ENCODE measurements around the gene PLPP3.

PLPP3 gene

DNA sequence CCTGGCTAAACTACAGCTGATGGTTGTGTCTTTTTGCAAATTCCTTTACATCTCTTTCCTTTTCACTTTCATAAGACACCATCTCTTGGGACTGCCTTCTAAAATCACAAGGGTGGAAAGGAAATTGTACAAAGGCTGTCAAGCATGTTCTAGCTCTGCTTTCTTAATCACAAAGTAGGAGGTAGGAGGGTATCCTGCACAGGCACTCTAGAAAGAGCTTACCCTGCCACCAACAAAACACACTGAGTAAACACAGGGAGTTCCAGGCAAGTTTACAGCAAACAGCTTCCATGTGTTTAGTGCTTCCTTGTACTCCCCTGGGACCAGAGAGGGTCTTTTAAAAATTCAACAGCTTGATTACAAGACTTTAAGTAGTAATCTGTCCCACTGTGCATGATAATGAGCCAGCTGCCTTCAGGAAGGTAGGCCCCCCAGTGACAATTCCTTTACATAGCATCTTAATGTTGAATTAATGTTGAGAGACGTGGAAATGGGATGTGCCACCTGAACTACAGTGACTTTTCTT, 2.4 kb downstream of the PLPP3 start:
- DNase-seq (ENCODE audit: low read depth), result no peak

DNA sequence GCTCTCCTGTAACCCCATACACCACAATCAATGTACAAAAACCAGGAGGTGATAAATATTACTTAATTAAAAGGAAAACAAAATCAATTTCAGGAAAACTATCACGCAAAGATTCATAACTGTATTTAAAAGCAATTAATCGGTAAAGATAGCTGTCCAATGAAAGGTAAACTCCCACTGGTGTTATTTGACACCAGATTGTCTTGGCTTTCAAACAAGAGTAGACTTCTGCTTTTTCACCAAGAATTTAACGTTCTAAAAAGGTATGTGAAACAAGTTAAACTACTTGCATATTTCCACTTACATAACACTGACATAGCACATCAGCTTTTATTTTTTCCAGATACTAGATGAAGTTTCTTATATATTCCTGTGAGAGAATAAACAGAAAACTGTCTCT, 3.5 kb downstream of the PLPP3 start:
- DNase-seq (ENCODE audit: low read depth), result no peak

DNA sequence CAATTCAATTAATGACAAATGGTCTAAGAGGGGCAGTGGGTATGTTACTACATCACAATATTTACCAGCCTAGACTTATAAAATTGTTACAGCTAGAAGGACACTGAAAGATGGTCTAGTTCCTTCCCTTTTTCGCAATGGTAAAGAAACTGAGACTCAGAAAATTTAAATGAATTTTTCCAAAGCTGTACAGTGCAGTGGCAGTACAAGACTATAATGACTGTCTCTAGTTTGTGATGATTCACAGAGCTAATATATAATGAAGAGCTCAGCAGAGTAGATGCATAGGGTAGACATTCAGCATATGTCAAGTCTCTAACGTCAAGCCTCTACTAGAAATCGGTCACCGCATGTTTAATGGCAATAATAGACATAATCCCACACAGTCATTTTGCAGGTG, 4.6 kb downstream of the PLPP3 start:
- DNase-seq (ENCODE audit: low read depth), result no peak

DNA sequence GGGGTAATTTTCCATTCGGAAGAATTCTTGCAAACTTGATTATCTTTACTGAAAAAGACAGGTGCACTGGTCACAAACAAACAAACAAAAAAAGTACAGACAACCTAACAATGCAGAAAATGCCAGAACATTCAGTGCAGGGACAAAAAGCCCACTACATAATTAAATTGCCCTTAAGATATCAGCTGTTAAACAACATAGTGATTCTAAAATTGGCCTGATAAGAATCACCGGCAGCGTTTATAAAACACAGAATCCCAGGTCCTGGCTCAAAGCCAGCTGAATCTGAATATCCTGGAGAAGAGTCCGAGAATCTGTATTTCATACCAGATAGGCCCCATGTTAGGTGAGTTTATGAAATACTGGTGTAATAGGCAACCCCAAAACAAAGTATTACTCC, 6.1 kb downstream of the PLPP3 start:
- DNase-seq (ENCODE audit: low read depth), result no peak

DNA sequence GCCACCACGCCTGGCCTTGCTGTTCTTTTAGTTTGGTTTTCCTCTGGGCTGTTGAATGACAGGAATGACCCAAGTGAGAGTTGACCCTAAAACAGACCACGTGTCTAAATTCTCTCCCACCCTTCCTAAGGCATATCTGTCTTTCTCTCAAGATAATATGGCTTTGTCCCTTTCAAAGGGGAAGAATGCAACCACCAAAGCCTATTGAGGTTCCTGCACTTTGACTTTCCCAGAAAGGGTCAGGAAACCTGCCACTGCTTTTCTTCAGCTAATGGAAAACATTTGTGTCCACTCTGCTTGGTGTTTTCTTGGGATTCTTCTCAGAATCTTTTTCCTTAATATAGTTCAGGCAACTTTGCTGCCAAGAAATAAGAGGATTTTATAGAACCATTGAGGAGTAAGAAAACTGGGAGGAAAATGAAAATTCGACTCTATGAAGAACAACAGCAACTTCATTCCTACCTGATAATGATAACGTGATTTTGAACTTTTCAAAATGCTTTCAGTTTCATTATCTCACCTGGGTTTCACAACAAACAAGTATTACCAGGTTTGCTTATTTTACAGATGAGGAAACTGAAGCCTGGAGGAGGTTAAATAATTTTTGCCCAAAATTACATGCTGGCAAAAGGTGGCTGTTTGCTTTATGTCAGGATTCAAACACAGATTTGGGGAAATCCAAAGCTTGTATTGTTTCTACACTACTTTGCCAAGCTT, 6.9 kb downstream of the PLPP3 start:
- DNase-seq (ENCODE audit: low read depth), result no peak

DNA sequence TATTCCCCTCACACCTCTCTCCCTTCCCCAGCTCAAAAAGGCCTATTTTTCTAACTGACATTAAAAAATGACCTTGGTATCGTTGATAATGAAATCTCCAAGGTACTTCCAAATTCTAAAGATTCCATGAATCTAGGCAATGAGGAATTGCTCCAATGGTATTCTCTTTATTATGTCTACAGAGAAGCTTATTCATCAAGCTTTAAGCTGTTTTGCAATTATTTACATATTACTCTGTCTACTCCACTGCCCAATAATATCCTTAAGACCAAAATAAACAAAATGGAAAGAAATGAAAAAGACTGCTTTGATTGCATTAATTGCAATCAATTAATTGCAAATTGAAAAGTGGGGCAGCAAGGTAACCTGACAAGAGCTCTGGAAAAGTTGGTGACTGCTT, 7.9 kb downstream of the PLPP3 start:
- DNase-seq (ENCODE audit: low read depth), result no peak

DNA sequence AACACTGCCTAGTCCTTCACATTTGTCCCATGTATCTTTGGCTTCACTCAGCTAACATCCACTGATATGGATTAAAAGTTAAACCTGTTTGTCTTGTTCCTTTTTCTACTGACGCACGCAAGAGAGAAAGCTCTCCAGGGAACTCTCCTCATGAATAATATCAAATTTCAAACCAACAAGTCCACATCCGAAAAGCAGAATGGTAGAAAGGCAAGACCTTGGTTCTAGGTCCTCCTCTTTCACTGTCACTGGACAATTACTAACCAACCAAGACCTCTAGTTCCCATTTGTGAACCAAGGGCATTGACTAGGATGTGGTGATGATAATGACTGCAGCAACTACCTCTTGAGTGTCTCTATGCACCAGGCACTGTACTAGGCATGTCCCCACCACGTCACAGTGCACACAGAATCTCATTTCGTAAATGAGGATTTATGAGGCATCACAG, 8.4 kb downstream of the PLPP3 start:
- DNase-seq (ENCODE audit: low read depth), result no peak

DNA sequence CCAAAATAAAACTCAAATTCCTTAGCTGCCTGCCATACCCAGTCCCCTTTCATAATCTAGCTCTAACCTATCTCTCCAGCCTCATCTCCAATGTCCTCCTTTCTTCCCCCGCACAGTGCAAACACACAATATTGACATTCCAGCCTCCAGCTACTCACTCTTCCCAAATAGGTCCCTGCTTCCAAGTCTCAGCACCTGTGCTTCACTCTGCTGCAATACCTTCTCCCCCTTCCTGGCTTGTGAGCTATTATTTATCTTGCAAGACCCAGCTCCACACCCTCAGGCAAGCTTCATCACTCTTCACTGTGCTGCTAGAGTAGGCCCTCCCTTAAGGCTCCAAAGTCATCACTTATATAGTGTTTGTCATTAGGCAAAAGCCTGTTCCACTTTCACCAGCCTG, 9.7 kb downstream of the PLPP3 start:
- DNase-seq (ENCODE audit: low read depth), result no peak

DNA sequence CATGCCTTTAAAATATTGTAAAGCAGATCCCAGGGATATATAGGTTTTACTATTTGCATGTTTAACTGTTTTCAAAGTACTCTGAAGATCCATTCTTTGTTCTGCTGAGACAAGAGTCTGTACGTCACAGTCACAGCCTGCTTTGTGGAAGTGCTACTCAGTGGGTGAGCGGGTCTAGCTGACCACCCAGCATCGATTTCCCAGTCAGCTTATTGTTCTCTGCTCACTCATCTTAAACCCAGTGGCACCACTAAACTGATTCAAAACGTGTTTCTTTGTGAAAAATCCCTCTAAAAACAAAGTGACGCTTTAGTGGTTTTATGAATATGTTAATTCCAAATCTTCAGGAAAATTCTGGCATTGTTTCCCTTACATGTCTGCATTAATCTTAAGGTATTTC, 12.4 kb downstream of the PLPP3 start:
- no peak for DNase-seq (ENCODE audit: low read depth)

DNA sequence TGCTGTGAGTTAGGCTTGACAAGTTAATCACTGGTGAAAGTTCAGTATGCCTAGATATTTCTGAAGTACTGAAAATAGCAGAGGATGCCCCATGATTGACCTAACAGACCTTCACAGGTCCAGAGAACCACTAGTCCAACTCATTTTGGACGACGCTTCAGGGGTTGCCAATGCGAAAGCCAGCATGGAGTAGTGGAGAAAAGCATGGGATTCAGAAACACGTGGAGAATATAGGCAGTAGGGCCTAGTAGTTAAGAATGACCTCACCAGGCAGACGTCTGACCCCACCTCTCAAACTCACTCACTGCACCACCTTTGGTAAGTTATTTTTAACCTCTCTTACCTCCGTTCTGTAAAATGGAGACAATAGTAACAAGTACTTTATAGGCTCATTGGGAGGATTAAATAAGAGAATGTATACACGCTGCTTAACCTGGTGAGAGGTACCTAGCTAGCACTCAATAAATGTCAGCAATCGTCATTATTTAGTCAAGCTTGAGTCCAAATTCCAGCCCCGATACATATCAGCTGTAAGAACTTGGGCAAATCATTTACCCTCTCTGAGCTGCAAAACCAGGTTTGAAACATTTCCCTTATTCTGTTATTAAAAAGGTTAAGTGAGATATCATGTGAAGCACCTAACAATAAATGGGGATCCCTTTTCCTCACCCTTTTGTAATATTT, 13.2 kb downstream of the PLPP3 start:
- DNase-seq (ENCODE audit: low read depth), result no peak

DNA sequence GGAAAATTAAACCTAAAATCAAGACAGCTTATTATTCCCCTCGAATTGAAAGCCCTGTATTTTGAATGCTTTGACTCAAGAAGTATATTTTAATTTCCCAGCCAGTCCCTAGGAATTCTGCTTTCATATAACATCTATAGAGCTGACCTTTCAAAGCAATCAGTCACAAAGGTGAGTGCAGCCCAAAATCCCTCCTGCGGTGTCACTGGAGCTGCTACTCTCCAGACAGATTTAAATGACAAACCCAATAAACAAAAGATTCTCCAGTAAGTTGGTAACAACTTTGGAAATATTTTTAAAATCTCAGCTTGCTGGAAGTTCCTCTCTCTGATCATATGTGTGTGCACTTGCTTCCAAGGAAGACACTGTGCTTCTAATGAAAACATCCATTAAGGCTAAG, 14.7 kb downstream of the PLPP3 start:
- DNase-seq (ENCODE audit: low read depth), result no peak

DNA sequence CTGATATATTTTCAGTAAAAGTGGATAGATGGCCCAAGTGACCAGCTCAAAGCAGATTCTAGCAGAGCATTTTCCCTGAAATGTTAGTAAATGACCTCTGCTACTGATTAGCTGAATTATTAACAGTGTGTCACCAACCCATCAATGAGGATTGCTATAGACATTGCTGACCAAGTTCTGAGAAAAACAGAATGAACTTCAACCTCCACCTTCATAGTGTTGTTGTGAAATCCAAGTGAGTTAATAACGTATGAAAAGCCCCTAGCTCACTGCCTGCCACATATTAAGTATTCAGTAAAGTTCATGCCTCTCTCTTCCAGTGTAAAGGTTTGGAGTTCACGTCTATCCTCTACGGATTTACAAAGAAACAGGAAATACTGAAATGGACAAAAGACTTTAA, 15.8 kb downstream of the PLPP3 start:
- no peak for DNase-seq (ENCODE audit: low read depth)

DNA sequence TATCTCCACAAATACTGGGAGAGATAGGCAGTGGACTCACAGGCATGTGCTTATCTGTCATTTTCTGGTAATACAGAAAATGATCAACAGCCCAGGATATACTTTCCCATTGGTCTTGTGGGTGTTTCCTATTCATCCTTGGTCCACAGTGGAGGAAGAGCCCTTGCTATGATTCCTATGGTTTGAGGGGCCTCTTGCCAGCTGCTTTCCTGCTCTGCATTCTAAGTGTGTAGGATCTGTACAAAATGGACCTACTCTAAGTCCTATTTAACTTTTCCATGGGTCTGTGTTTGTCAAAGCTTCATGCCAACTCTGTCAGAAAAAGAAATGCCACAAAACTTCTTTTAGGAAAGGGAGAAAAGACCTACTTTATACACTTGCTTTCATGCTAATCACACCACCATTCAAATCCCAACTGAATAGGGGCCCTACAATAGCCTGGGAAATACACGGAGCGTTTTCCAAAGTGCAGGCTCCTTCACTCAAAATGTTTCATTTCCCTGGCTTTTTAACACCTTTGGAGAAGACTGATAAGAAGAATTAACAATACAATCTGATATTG, 16.4 kb downstream of the PLPP3 start:
- no peak for DNase-seq (ENCODE audit: low read depth)

DNA sequence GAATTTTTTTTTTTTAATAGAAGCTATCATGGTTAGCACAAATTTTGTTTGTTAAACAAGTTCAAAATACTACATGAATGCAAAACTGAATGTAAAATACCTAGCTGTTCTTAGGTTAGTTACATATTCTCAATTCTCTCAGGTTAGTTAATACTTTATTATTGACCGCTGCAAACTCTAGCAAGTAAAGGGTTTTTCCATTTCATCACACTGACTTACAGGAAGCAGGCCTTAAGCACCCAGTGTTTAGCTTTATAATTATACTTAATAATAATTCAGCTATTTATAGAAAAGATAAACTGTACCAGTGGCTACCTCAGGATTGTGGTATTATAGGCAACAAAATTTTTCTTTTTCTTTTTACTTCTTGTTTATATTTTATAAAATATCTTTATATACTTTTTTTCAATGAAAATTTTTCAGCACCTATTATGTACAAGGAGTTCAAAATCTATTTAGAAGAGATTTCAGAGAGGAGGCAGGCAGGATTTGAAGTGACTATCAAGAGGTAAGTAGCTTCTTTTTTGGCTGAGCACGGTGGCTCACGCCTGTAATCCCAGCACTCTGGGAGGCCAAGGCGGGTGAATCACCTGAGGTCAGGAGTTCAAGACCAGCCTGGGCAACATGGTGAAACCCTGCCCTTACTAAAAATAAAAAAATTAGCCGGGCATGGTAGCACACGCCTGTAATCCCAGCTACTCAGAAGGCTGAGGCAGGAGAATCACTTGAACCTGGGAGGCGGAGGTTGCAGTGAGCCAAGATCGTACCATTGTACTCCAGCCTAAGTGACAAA, 17.9 kb downstream of the PLPP3 start:
- no peak for DNase-seq (ENCODE audit: low read depth)

DNA sequence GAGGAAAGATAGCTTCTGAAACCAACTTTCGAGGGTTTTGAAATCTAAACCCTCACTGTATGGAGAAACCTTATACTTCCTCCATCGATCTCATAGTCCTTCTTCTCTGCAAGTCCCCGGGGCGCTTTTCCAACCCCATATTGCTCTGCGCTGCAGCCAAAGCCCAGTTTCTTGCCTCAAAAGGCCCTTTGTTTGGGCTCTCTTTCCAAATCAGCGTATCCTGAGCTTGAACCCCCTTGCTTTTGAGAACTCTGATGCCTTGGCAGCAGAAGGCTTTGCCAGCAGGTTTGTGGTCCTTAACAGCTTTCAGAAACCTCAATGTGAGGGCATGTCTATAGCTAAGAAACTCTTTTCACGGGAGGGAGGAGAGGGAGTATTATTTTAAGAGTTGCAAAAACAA, 21.6 kb downstream of the PLPP3 start:
- DNase-seq (ENCODE audit: low read depth), result no peak

DNA sequence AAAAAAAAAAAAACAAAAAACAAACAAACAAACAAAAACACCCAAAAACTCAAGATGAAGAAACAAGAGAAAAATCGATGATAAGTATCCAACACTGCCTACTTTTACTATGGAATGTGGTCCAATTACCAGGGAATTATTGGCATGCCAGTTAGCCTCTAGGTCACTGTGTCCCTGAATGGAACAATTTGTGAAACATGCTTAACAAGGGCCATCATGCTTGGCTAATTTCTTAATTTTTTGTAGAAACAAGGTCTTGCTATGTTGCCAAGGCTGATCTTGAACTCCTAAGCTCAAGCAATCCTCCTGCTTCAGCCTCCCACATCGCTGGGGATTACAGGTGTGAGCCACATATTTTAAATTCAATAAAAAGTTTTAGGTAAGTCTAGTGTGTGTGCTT, 23.9 kb downstream of the PLPP3 start:
- DNase-seq (ENCODE audit: low read depth), result no peak

DNA sequence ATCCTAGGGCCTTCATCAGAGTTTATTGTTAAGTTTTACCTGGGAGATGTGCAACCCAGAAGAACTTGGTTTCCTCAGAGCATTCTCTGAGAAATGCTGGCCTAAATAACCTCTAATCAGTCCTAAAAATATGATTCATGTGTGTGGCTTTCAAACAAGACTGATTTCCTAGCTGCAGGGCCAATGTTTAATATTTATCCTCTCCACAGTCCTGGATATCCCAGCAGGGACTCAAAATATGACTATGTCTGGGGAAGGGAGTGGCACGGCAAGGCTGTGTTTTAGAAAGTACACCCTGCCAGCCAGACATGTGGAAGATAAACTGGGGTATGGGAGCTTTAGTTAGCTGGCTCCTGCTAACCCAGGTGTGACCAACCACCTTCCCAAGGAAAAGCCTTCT, 26.3 kb downstream of the PLPP3 start:
- no peak for DNase-seq (ENCODE audit: low read depth)

DNA sequence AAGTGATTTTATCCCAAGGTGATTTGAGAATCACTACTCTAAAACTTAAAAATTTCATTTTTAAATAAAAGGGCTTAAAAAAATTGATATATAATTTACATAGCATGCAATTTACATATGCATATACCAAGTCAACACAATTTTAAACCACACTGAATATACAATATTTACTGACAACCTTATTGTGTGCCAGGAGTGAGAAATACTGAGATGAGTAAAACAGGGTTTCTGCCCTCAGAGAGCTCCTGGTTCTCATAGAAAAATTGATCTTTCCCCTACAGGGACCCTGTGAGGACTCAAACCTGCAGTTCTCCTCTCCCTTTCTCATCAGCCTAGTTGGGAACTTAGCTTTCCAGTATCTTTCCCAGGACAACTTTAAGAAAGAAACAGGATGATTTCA, 27.0 kb downstream of the PLPP3 start:
- no peak for DNase-seq (ENCODE audit: low read depth)

DNA sequence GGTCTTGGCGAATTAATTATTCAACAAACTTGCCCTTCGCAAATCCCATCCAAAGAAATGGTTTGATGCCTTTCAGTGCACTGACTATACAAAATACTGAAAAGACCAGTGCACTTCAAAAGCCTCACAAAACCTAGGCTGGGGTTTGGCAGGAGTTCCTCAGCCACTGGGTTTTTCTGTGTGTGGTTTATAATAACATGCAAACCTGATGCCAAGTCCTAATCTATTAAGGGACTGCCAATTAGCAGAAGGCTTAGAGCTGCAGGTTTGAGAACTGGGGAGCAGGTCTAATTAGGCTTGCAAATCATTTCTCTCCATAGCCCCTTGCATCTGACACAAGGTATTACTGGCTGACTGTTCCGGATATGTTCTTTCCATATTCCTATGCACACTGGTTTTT, 27.7 kb downstream of the PLPP3 start:
- no peak for DNase-seq (ENCODE audit: low read depth)

DNA sequence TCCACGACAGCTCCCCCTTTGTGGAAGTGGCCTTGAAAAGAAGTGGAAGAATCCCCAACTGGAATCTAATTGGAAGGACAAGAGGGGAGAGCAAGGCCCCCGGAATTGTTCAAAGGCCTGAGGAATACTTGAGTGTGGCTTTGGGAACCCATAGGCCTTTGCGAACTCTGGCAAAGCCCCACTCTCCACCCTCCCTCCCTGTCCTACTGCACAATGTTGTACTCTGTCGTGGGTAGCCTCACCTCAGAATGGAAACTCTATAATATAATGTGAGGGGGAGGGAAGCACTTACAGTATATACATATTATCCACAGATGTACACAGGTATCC, 28.5 kb downstream of the PLPP3 start:
- DNase-seq (ENCODE audit: low read depth), result no peak

DNA sequence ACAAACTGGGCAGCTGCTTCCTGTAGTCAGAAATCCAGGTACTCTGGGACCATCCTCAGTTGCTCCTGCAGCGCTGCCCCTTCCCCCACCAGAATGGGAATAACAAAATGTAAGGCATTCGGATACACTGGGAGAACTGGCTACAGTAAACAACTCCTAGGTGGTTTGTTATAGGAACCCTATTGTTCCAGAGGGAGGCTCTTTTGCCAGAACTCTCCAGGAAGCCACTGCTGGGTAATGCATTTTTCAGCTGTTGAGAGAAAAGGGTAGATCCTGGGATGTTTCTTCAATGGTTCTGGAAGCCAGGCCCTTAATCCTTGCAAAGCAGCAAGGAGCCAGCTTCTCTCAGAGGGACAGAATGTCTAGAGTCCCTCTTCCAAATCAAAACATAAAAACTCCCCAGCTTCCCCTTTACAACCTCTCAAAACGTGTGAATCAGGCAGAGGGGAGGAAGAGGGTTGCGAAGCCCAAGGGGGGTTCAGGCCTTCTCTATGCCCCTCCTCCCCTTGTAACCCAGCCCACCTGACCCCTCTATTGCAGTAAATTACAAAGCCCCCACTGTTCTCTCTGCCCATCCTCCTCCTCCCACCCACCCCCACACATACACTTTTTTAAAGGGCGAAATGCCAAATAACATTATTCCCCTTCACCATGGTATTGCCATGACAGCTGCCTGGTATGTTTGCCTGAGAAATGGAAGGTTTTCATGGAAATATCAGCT, 29.1 kb downstream of the PLPP3 start:
- no peak for DNase-seq (ENCODE audit: low read depth)

DNA sequence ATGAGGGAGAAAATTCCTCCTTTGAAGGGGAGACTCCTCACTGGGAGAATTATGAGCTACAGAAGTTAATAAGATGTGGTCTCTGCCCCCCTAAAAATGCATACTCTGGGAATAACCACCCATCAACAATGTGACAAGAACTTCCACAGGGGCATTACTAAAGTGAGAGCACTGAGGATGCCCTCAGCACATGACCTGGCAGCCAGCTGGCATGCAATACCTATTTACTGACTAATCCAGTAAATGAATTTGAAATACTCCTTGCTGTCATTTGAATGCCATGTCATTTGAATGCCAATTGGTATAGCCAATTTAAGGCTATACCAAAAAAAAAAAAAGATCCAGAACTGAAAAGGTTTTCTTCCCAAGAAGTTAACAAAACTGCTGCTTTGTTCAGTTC, 30.8 kb downstream of the PLPP3 start:
- no peak for DNase-seq (ENCODE audit: low read depth)

Data from activated T-helper 9 cell treated with anti-CD3 and anti-CD28 coated beads, Interleukin-2, amount 50 U/mL, for 16 hours (primary cell).